Thoracic aorta (tissue), 2 donors: ENCODE measurements around the gene TMEM145. TPM values are rescaled to one million over a fixed set of nuclear protein-coding genes. Genes with fewer than 3 reads are reported as not detected.

ENCODE experiments used
- ATAC-seq: fragments of 150-250 bp; one replicate; pipeline ENCODE4 v1.8.0; 2017; ENCODE audit warnings: low read depth; ENCODE audit not compliant: insufficient number of reproducible peaks, low FRiP score
- DNase-seq: peaks from one replicate; pipeline ENCODE4 v3.0.0-alpha.2; 2020; ENCODE audit warnings: low spot score
- H3K27ac ChIP-seq, 2 donors: fragments of 200-600 bp; sonication (generic); 1 replicate in 1 of 2; 2 replicates in 1 of 2; pipeline ENCODE4 v1.5.1; 2016; ENCODE audit warnings: mild to moderate bottlenecking in 2 of 2, moderate library complexity in 2 of 2
- H3K27me3 ChIP-seq: fragments of 200-600 bp; sonication (generic); replicated peaks from 2 replicates; pipeline ENCODE4 v1.6.0; 2016; ENCODE audit warnings: mild to moderate bottlenecking; ENCODE audit not compliant: insufficient read depth
- H3K36me3 ChIP-seq: fragments of 200-600 bp; sonication (generic); one replicate; pipeline ENCODE4 v1.5.1; 2016
- H3K4me1 ChIP-seq, 2 donors: fragments of 200-600 bp; sonication (generic); 1 replicate in 1 of 2; 2 replicates in 1 of 2; pipeline versions ENCODE4 v1.5.1 to v1.6.0; 2016; ENCODE audit warnings: low read depth in 2 of 2, mild to moderate bottlenecking in 1 of 2; ENCODE audit not compliant: control insufficient read depth in 1 of 2
- H3K4me3 ChIP-seq: fragments of 200-600 bp; sonication (generic); 2 replicates; pipeline ENCODE4 v1.5.1; 2016; ENCODE audit warnings: mild to moderate bottlenecking
- H3K9me3 ChIP-seq: fragments of 200-600 bp; sonication (generic); 2 replicates; pipeline ENCODE4 v1.5.1; 2016
- total RNA-seq, 2 donors: library from RNA; depleted of rRNA; stranded (reverse); fragments of >200 nt; gene quantifications; one replicate each; pipeline versions ENCODE4 v1.1.0 to v1.2.3, GENCODE V29; 2016
- TF ChIP-seq, protein P1 (sequence below): fragments of 200-600 bp; sonication (generic); IDR thresholded peaks from one replicate; pipeline ENCODE4 v1.5.1; 2019; ENCODE audit warnings: antibody characterized with exemption

TMEM145 gene
- total RNA-seq, 2 donors from 2014 or later = not detected

DNA sequence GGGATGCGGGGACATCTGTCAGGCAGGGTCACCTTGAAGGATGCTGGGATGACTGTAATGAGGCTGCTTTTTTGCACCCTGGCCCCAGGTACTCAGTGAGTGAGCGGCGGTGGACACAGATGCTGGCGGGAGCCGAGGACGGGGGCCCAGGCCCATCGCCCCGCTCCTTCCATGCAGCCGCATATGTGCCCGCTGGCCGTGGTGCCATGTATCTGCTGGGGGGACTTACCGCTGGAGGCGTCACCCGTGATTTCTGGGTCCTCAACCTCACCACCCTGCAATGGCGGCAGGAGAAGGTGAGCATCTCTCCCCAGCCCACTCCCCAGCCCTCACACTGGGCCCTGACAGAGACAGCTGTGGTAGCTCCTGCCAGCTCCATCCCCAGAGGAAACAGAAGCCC, 43.6 kb downstream of the TMEM145 start:
- Histone ChIP-seq H3K27me3 (no peaks in the 10 kb centered on the region), H3K4me1 (peaks cover 0 to 15% of the 10 kb centered on the region in 2 donors), H3K9me3 (no peaks in the 10 kb centered on the region), H3K36me3 (peaks cover 23% of the 10 kb centered on the region), H3K27ac (no peak overlapping the region), H3K4me3 (no peak overlapping the region)
- no peak for DNase-seq
- TF ChIP-seq, protein P1, sequence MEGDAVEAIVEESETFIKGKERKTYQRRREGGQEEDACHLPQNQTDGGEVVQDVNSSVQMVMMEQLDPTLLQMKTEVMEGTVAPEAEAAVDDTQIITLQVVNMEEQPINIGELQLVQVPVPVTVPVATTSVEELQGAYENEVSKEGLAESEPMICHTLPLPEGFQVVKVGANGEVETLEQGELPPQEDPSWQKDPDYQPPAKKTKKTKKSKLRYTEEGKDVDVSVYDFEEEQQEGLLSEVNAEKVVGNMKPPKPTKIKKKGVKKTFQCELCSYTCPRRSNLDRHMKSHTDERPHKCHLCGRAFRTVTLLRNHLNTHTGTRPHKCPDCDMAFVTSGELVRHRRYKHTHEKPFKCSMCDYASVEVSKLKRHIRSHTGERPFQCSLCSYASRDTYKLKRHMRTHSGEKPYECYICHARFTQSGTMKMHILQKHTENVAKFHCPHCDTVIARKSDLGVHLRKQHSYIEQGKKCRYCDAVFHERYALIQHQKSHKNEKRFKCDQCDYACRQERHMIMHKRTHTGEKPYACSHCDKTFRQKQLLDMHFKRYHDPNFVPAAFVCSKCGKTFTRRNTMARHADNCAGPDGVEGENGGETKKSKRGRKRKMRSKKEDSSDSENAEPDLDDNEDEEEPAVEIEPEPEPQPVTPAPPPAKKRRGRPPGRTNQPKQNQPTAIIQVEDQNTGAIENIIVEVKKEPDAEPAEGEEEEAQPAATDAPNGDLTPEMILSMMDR = no peak
- ATAC-seq = no peak

DNA sequence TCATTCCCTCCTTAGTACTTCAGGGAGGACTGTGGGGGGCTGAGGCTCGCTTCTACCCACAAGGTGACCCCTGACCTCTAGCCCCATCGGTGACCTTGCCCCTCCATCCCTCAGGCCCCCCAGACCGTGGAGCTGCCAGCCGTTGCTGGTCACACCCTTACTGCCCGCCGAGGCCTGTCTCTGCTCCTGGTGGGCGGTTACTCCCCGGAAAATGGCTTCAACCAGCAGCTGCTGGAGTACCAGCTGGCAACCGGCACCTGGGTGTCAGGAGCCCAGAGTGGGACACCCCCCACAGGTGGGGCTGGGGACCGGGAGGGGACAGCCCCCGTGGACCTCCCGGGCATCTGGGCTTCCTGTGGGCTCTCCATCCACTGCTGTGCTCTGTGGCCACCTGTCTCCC, 44.2 kb downstream of the TMEM145 start:
- Histone ChIP-seq H3K27ac (no peak overlapping the region), H3K4me1 (peaks cover 0 to 15% of the 10 kb centered on the region in 2 donors)
- ATAC-seq = no peak

DNA sequence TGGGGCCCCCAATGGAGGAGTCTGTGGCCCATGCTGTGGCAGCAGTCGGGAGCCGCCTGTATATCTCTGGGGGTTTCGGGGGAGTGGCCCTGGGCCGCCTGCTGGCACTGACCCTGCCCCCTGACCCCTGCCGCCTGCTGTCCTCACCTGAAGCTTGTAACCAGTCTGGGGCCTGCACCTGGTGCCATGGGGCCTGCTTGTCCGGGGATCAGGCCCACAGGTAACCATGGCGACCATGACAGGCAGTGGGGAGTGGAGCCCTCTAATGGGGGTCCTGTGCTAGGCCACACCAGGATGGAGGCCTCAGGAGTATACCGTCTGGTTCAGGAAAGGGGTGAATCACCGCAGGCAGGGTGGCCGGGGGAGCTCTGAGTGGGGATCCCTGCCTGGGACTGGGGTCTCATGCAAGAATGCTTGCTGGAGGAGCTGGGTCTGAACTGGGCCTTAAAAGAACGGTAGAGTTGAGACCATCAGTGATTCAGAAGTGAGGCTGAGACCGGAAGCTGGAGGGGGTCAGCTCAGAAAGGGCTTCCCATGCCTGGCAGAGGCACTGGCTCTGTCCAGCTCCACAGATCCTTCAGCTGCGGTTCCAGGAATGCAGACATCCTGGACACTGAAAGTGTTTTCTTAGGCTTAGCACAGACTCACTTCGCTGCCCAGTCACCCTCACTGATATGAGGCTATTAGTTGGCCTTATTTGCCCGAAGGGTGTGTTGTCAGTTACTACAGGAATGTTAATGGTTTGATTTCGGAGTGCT, 47.9 kb downstream of the TMEM145 start:
- Histone ChIP-seq H3K27me3 (no peaks in the 10 kb centered on the region), H3K4me1 (peaks cover 0 to 25% of the 10 kb centered on the region in 2 donors), H3K27ac (peak overlapping the region in 1 of 2 donors; percentile 68), H3K9me3 (no peaks in the 10 kb centered on the region), H3K36me3 (peaks cover 12% of the 10 kb centered on the region), H3K4me3 (no peak overlapping the region)
- TF ChIP-seq, protein P1 = no peak
- DNase-seq = no peak
- ATAC-seq = no peak

More for the DNA sequence above, 44.2 kb downstream of the TMEM145 start:
- Histone ChIP-seq H3K9me3 (no peaks in the 10 kb centered on the region), H3K27me3 (no peaks in the 10 kb centered on the region), H3K36me3 (peaks cover 23% of the 10 kb centered on the region), H3K4me3 (no peak overlapping the region)
- DNase-seq = no peak
- TF ChIP-seq, protein P1 = no peak

DNA sequence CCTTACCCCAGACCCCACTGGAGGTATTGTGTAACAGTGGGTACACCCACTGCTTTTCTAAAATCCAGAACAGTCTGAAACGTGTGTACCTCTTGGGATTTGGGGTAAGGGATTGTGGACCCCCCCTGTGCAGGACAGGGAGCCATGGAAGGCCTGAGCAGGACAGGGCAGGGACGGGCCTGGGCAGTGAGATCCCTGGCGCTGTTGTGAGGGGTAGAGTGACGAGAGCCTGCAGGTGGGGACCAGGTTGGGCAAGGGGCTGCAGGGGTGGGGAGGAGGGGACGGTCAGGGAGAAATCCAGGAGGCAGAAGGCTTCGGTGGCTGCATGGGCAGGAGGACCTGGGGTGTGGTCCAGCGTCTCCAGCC, 48.4 kb downstream of the TMEM145 start:
- DNase-seq (no peak), ATAC-seq (no peak)
- Histone ChIP-seq H3K27me3 (no peaks in the 10 kb centered on the region), H3K36me3 (peaks cover 6% of the 10 kb centered on the region), H3K27ac (no peak overlapping the region), H3K9me3 (no peaks in the 10 kb centered on the region), H3K4me3 (no peak overlapping the region), H3K4me1 (peaks cover 0 to 29% of the 10 kb centered on the region in 2 donors)
- TF ChIP-seq, protein P1 = no peak

DNA sequence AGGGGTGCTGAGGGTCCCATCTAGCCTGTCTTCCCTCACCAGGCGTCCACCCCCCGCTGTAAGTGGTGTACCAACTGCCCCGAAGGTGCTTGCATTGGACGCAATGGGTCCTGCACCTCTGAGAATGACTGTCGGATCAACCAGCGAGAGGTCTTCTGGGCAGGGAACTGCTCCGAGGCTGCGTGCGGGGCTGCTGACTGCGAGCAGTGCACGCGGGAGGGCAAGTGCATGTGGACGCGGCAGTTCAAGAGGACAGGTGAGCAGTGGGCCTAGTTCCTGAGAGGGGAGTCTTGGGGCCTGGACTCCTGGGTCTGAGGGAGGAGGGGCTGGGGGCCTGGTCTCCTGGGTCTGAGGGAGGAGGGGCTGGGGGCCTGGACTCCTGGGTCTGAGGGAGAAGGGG, 49.2 kb downstream of the TMEM145 start:
- Histone ChIP-seq H3K4me3 (no peak overlapping the region), H3K9me3 (no peaks in the 10 kb centered on the region), H3K4me1 (peaks cover 0 to 34% of the 10 kb centered on the region in 2 donors), H3K27me3 (no peaks in the 10 kb centered on the region), H3K36me3 (peaks cover 5% of the 10 kb centered on the region), H3K27ac (no peak overlapping the region)
- DNase-seq (no peak), ATAC-seq (no peak)
- TF ChIP-seq, protein P1 = no peak
